B cell (primary cell): ENCODE measurements around the gene SUGP2. TPM values are rescaled to one million over a fixed set of nuclear protein-coding genes. Genes with fewer than 3 reads are reported as not detected.

ENCODE experiments used
- ATAC-seq: fragments of 200-7000 bp; cut with Tn5 transposase; one replicate; pipeline ENCODE4 v1.10.0; 2021; ENCODE audit warnings: low read depth, mild to moderate bottlenecking, moderate number of reproducible peaks, moderate library complexity
- CTCF ChIA-PET: fragments of 350-600 bp; sonication (Branson Sonifier 250); formaldehyde crosslinking; loops from one replicate; lab custom pipeline; 2021; ENCODE audit warnings: antibody characterized with exemption, inconsistent platforms; lab: Charles Lee
- POLR2A ChIA-PET: fragments of 350-600 bp; sonication (Branson Sonifier 250); formaldehyde crosslinking; loops from one replicate; lab custom pipeline; 2021; ENCODE audit warnings: antibody characterized with exemption; lab: Charles Lee
- DNase-seq: peaks from one replicate; pipeline ENCODE4 v3.0.0; 2013
- H2AFZ ChIP-seq: 2 replicates; pipeline ENCODE4 v1.6.1; 2012; ENCODE audit warnings: mild to moderate bottlenecking, low read depth, low read length; ENCODE audit not compliant: insufficient read depth, poor library complexity, severe bottlenecking
- H3K27ac ChIP-seq, 2 donors: 1 replicate in 1 of 2; 2 replicates in 1 of 2; pipeline ENCODE4 v1.5.1; 2012 to 2013; ENCODE audit warnings: low read length in 2 of 2, mild to moderate bottlenecking in 2 of 2, moderate library complexity in 1 of 2
- H3K27me3 ChIP-seq, 4 experiments: fragments of 200-600 bp in 1 of 4; sonication (generic) in 1 of 4; replicated peaks in 1 of 4; 1 replicate in 2 of 4; 2 replicates in 2 of 4; pipeline versions ENCODE4 v1.6.1 to v1.7.0; 2013 to 2016; ENCODE audit warnings: low read length in 3 of 4, mild to moderate bottlenecking in 2 of 4, mixed read lengths in 1 of 4, moderate library complexity in 1 of 4; ENCODE audit not compliant: insufficient read depth in 4 of 4, control insufficient read depth in 3 of 4; ENCODE audit errors: control extremely low read depth in 1 of 4
- H3K36me3 ChIP-seq, 2 experiments: replicated peaks in 1 of 2; 1 replicate in 1 of 2; 2 replicates in 1 of 2; pipeline versions ENCODE4 v1.6.1 to v1.7.1; 2013; ENCODE audit warnings: low read length in 1 of 2; ENCODE audit not compliant: insufficient read depth in 2 of 2, control insufficient read depth in 1 of 2; ENCODE audit errors: control extremely low read depth in 1 of 2, extremely low read depth in 1 of 2
- H3K4me1 ChIP-seq, 2 donors: fragments of 200-600 bp in 1 of 2; sonication (generic) in 1 of 2; 1 replicate in 1 of 2; 2 replicates in 1 of 2; pipeline versions ENCODE4 v1.5.1 to v1.6.1; 2013 to 2017; ENCODE audit warnings: low read length in 2 of 2; ENCODE audit not compliant: control insufficient read depth in 2 of 2, insufficient read depth in 2 of 2
- H3K4me2 ChIP-seq: replicated peaks from 2 replicates; pipeline ENCODE3; 2012; ENCODE audit warnings: mild to moderate bottlenecking, low read depth, low read length; ENCODE audit not compliant: poor library complexity, severe bottlenecking
- H3K4me3 ChIP-seq, 5 experiments: fragments of 200-600 bp in 1 of 5; sonication (generic) in 1 of 5; 1 replicate in 3 of 5; 2 replicates in 2 of 5; pipeline versions ENCODE4 v1.5.1 to v1.7.0; 2011 to 2016; ENCODE audit warnings: low read length in 4 of 5, mild to moderate bottlenecking in 4 of 5, low read depth in 2 of 5, control low read depth in 1 of 5, moderate library complexity in 1 of 5; ENCODE audit not compliant: insufficient read depth in 1 of 5; ENCODE audit errors: control extremely low read depth in 1 of 5, extremely low read depth in 1 of 5
- H3K79me2 ChIP-seq: fragments of 200-600 bp; sonication (generic); one replicate; pipeline ENCODE4 v1.6.0; 2016; ENCODE audit warnings: low read length; ENCODE audit not compliant: control insufficient read depth, insufficient read depth
- H3K9ac ChIP-seq: fragments of 200-600 bp; sonication (generic); 2 replicates; pipeline ENCODE4 v1.6.1; 2017; ENCODE audit warnings: mild to moderate bottlenecking, low read length, moderate library complexity
- H3K9me3 ChIP-seq, 3 donors: one replicate each; pipeline versions ENCODE4 v1.6.1 to v1.7.1; 2013; ENCODE audit warnings: low read length in 2 of 3; ENCODE audit not compliant: control insufficient read depth in 2 of 3, insufficient read depth in 1 of 3; ENCODE audit errors: control extremely low read depth in 1 of 3
- H4K20me1 ChIP-seq: 2 replicates; pipeline ENCODE4 v1.6.0; 2012; ENCODE audit warnings: mild to moderate bottlenecking, low read length; ENCODE audit not compliant: insufficient read depth, control insufficient read depth, poor library complexity, severe bottlenecking
- H3K27ac Mint-ChIP-seq: one replicate; pipeline ENCODE4 v1.8.0; 2021; ENCODE audit warnings: mixed read lengths
- H3K27me3 Mint-ChIP-seq: one replicate; pipeline ENCODE4 v1.8.0; 2021; ENCODE audit warnings: mixed read lengths
- H3K4me1 Mint-ChIP-seq: one replicate; pipeline ENCODE4 v1.8.0; 2021; ENCODE audit warnings: mixed read lengths
- H3K4me3 Mint-ChIP-seq: one replicate; pipeline ENCODE4 v1.8.0; 2021; ENCODE audit warnings: mixed read lengths
- H3K9me3 Mint-ChIP-seq: one replicate; pipeline ENCODE4 v1.8.0; 2022; ENCODE audit warnings: mixed read lengths; ENCODE audit not compliant: insufficient read depth
- EZH2 ChIP-seq: IDR thresholded peaks from 2 replicates; pipeline ENCODE4 v1.6.1; 2012; ENCODE audit warnings: borderline replicate concordance, low read depth, mild to moderate bottlenecking, moderate library complexity, low read length; ENCODE audit not compliant: insufficient read depth, poor library complexity, severe bottlenecking
- WGBS: methylation state at CpG from one replicate; pipeline ENCODE4 v1.1.5; 2013; ENCODE audit warnings: missing lambda C conversion rate; ENCODE audit not compliant: insufficient coverage; 5-methylcytosine and 5-hydroxymethylcytosine counted together
- intact Hi-C: fragments of 100-400 bp; cut with micrococcal nuclease; formaldehyde crosslinking; loops from one replicate; pipeline ENCODE4 v1.10.0; 2022
- polyA plus RNA-seq: library from polyadenylated mRNA; depleted of rRNA; stranded (reverse); fragments of >200 nt; gene quantifications from 2 replicates; pipeline ENCODE4 v1.2.3, GENCODE V29; 2012
- total RNA-seq, 2 donors: library from RNA; stranded (reverse); fragments of 120-200 nt in 1 of 2; gene quantifications; 1 replicate in 1 of 2; 2 replicates in 1 of 2; pipeline versions ENCODE4 v1.2.3 to v1.2.4, GENCODE V29; 2013 to 2022
- TF ChIP-seq, protein P1 (sequence below): fragments of 200-600 bp; IDR thresholded peaks from one replicate; pipeline ENCODE4 v1.8.0; 2022; ENCODE audit warnings: antibody characterized with exemption, mild to moderate bottlenecking

SUGP2 gene
- total and polyA plus RNA-seq, 2 donors (not counting 1 experiment from before 2014, with no cell fraction given): 132 to 154 TPM

DNA sequence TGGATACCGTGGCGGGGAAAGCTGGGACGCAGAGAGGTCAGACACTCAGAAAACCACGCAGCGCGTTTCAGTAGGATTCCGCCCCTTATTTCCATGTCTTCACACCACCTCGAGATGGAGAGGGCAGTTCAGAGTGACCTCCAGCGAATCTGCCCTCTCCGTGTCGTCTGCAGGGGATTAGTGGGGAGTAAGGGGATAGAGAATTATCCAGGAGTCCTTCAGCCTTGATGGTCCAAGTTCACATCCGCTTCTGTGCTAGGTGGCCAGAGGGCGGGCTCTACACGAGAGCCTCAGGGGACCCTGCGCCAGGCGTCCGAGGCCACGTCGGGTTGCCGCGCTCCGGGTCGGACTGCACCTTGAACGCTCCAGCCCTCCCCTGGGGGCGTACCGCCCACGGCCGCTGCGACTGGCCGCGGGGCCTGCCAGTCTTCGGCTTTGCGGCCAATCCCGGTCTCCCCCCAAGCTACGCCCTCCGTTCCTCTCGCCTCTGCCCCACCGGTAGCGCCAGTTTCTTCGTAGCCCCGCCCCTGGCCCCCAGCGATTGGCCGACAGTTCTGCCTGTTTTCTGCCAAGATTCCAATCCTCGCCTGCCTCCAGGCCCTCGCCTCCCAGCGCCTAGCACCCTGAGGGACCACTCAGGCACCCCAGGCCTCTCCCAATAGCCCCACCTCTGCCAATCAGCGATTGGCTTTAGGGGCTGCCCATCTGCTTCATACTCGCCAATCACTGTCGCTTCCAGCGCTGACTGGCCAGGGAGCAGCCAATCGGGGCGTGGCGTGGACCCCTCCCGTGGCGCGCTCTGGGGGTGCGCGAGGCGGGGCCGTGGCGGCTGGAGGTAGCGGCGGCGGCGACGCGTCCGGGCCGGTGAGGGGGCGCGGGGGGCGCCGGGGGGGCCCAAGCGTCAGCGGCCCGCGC lies 30.1 kb upstream of the SUGP2 start, which contains the start of gene SLC25A42:
Gene SLC25A42 (plus strand): TSS at position 812 of the 915 bp plus-strand sequence. CDS start 32,131 bp downstream, outside the sequence.
- intact Hi-C loops: loop anchor here (1.0 kb wide), 3 partner anchors 30 to 427 kb away; partner anchors contain the start of genes ARMC6, SUGP2 and TMEM161A
- Mint-ChIP-seq H3K4me1 (peaks cover 39% of the 10 kb centered on the region), H3K27me3 (no peaks in the 10 kb centered on the region), H3K9me3 (no peaks in the 10 kb centered on the region), H3K27ac (peak within 1 kb of the TSS; percentile 92), H3K4me3 (peak within 1 kb of the TSS; percentile 91)
- ATAC-seq (peak; percentile 89), DNase-seq (peak; percentile 100)
- Histone ChIP-seq H3K4me1 (peaks cover 31 to 40% of the 10 kb centered on the region in 2 donors), H3K9ac (peak within 1 kb of the TSS; percentile 91), H3K79me2 (peaks cover 44% of the 10 kb centered on the region), H3K9me3 (peaks cover 0 to 3% (median 0%) of the 10 kb centered on the region in 3 donors), H2AFZ (peak within 1 kb of the TSS; percentile 76), H3K36me3 (no peaks in the 10 kb centered on the region), H4K20me1 (no peaks in the 10 kb centered on the region), H3K27me3 (no peaks in the 10 kb centered on the region), H3K4me2 (peak within 1 kb of the TSS; percentile 99), H3K4me3 (peak within 1 kb of the TSS; percentile 78 to 97 (median 84)), H3K27ac (peak within 1 kb of the TSS; percentile 71 to 83)
- POLR2A ChIA-PET: interaction anchor here (0.7 to 1.6 kb wide), 2 partner anchors 35 to 128 kb away, joined by 3 read pairs; partner anchors contain the start of genes BORCS8 and RFXANK
- no peak for TF ChIP-seq EZH2
- TF ChIP-seq, protein P1, sequence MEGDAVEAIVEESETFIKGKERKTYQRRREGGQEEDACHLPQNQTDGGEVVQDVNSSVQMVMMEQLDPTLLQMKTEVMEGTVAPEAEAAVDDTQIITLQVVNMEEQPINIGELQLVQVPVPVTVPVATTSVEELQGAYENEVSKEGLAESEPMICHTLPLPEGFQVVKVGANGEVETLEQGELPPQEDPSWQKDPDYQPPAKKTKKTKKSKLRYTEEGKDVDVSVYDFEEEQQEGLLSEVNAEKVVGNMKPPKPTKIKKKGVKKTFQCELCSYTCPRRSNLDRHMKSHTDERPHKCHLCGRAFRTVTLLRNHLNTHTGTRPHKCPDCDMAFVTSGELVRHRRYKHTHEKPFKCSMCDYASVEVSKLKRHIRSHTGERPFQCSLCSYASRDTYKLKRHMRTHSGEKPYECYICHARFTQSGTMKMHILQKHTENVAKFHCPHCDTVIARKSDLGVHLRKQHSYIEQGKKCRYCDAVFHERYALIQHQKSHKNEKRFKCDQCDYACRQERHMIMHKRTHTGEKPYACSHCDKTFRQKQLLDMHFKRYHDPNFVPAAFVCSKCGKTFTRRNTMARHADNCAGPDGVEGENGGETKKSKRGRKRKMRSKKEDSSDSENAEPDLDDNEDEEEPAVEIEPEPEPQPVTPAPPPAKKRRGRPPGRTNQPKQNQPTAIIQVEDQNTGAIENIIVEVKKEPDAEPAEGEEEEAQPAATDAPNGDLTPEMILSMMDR: no peak
- under 1% methylated on average over 70 of the region's 77 CpGs for WGBS
- CTCF ChIA-PET: interaction anchor here (0.6 to 2.1 kb wide), 7 partner anchors 9 to 111 kb away, joined by 3 to 11 read pairs (median 5); no protein-coding TSS in a partner anchor
